ENCODE data around the gene CPTP.

DNA sequence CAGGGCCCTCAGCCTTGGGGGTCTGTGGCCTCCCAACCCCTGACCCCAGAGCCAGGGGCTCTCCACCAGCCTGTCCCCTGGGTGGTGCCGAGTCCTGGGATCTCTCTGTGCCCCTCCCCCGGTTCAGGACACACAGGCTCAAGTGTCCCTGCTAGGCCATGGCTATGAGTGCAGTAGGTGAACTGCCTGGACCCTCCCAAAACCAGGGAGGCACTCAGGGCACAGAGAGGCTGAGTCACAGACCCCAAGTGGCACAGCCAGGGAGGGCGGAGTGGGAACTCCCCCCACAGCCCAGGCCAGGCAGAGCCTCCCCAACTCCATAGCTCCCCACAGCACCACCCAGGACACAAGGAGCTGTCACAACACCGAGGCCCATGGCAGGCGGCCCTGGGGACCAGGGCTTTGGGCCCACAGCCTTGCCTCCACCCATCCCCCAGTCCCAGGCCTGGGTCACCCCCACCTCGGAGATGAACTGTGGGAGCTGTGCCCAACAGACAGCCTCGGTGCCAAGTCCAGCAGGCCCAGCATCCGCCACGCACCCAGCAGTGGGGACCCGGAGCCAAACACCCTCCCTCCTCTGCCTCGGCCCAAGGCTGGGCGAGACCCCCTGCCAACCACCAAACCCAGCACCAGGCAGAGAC, 21.4 kb downstream of the CPTP start:
- TF ChIP-seq POLR2A (IDR thresholded peaks at IDR 0.05; ENCODE audit: low read depth, low read length), result no peak
- TF ChIP-seq TAF1 (IDR thresholded peaks at IDR 0.05; ENCODE audit: borderline replicate concordance, low read depth, low read length), result no peak
- TF ChIP-seq POLR2AphosphoS5 (IDR thresholded peaks at IDR 0.05; ENCODE audit: low read depth, low read length), result no peak

Data from GM12892 (cell line).